Panc1 (cell line): ENCODE results near the gene TAF11. TPM values are rescaled to one million over a fixed set of nuclear protein-coding genes. Genes with fewer than 3 reads are reported as not detected.

Experiments
- ATAC-seq: fragments of 200-7000 bp; cut with Tn5 transposase; 2 replicates; pipeline ENCODE4 v1.9.1; 2020; ENCODE audit warnings: mild to moderate bottlenecking, moderate library complexity
- BruUV-seq: library from RNA; stranded (reverse); fragments of 400-500 nt; replicated peaks from 2 replicates; lab custom pipeline; 2021; lab: Mats Ljungman, UMichigan
- CTCF ChIA-PET: fragments of 300-600 bp; sonication (Branson Sonifier 250); formaldehyde crosslinking; loops from one replicate; lab custom pipeline; 2022; ENCODE audit warnings: antibody characterized with exemption; lab: Charles Lee
- POLR2A ChIA-PET: fragments of 300-600 bp; sonication (Branson Sonifier 250); formaldehyde crosslinking; loops from one replicate; lab custom pipeline; 2022; ENCODE audit warnings: antibody characterized with exemption; lab: Charles Lee
- DNase-seq: peaks from one replicate; pipeline ENCODE4 v3.0.0-alpha.2; 2010; ENCODE audit warnings: low read depth, low spot score
- H3K27ac ChIP-seq: 2 replicates; pipeline ENCODE4 v1.5.1; 2011; ENCODE audit warnings: mild to moderate bottlenecking, low read length, inconsistent platforms
- H3K27me3 ChIP-seq: fragments of 200-500 bp; sonication (Bioruptor generic); 2 replicates; pipeline ENCODE4 v1.6.0; 2014; ENCODE audit warnings: low read length, inconsistent platforms; ENCODE audit not compliant: control insufficient read depth, insufficient read depth
- H3K36me3 ChIP-seq: fragments of 200-500 bp; sonication (Bioruptor generic); 2 replicates; pipeline ENCODE4 v1.5.1; 2014; ENCODE audit warnings: inconsistent platforms, mild to moderate bottlenecking, low read length, moderate library complexity; ENCODE audit not compliant: control insufficient read depth, insufficient read depth
- H3K4me1 ChIP-seq: 2 replicates; pipeline ENCODE4 v1.5.1; 2011; ENCODE audit warnings: inconsistent platforms, mild to moderate bottlenecking, low read length, moderate library complexity; ENCODE audit not compliant: control insufficient read depth, insufficient read depth
- H3K4me3 ChIP-seq, 2 experiments: 2 replicates each; pipeline ENCODE4 v1.5.1; 2011 to 2012; ENCODE audit warnings: low read depth in 2 of 2, low read length in 2 of 2, mild to moderate bottlenecking in 2 of 2, inconsistent platforms in 1 of 2, moderate library complexity in 1 of 2
- H3K9me3 ChIP-seq: fragments of 200-500 bp; sonication (Bioruptor generic); 2 replicates; pipeline ENCODE4 v1.5.1; 2014; ENCODE audit warnings: low read depth, mild to moderate bottlenecking, inconsistent platforms, low read length, moderate library complexity; ENCODE audit not compliant: control insufficient read depth, insufficient read depth
- CTCF ChIP-seq: fragments of 450-650 bp; IDR thresholded peaks from 2 replicates; pipeline ENCODE4 v1.5.1; 2017; ENCODE audit warnings: mild to moderate bottlenecking
- POLR2AphosphoS5 ChIP-seq: IDR thresholded peaks from 2 replicates; pipeline ENCODE4 v1.6.1; 2012; ENCODE audit warnings: mild to moderate bottlenecking, low read depth, low read length, moderate library complexity
- REST ChIP-seq, 2 experiments: IDR thresholded peaks; 2 replicates each; pipeline ENCODE4 v1.6.1; 2011 to 2012; ENCODE audit warnings: low read depth in 2 of 2, control low read depth in 1 of 2, low read length in 1 of 2, mild to moderate bottlenecking in 1 of 2, moderate library complexity in 1 of 2; ENCODE audit not compliant: insufficient read depth in 1 of 2
- SIN3A ChIP-seq: IDR thresholded peaks from 2 replicates; pipeline ENCODE4 v1.6.1; 2012; ENCODE audit warnings: low read depth, mild to moderate bottlenecking, low read length, moderate library complexity, borderline replicate concordance; ENCODE audit not compliant: insufficient read depth
- TCF7L2 ChIP-seq: IDR thresholded peaks from 2 replicates; pipeline ENCODE4 v1.6.1; 2011; ENCODE audit warnings: mild to moderate bottlenecking, low read depth, low read length, inconsistent platforms
- in situ Hi-C: cut with HindIII; loops from 2 replicates; pipeline ENCODE4 v1.10.0; 2016; ENCODE audit warnings: low sequenced_read_pairs, low pct_unique_long_range_greater_than_20kb
- intact Hi-C: fragments of 100-400 bp; cut with micrococcal nuclease; formaldehyde crosslinking; loops from one replicate; pipeline ENCODE4 v1.10.0; 2022; ENCODE audit not compliant: unreplicated experiment
- total RNA-seq: library from RNA; stranded (reverse); gene quantifications from one replicate; pipeline ENCODE4 v1.2.1, GENCODE V29; 2021; ENCODE audit not compliant: unreplicated experiment

Gene TAF11
- total RNA-seq, 1 experiment from 2014 or later = 25.3 TPM

- in situ Hi-C loops = no loop called here
- Histone ChIP-seq H3K36me3 (no peaks in the 10 kb centered on the region), H3K27ac (no peak overlapping the region), H3K9me3 (no peaks in the 10 kb centered on the region), H3K4me3 (no peak overlapping the region), H3K4me1 (peaks cover 6% of the 10 kb centered on the region; the same call in 1 of the 2 replicates), H3K27me3 (no peaks in the 10 kb centered on the region)
- intact Hi-C loops = no loop called here
- ChIA-PET CTCF (no interaction called here), POLR2A (interaction anchor here (0.6 to 0.7 kb wide), 2 partner anchors 9 to 135 kb away, joined by 3 read pairs; no protein-coding TSS in a partner anchor)
- TF ChIP-seq REST (IDR thresholded peaks at IDR 0.05; ENCODE audit: insufficient read depth in 1 of 2, low read depth in 2 of 2, low read length in 1 of 2) (no peak), SIN3A (no peak), TCF7L2 (no peak), POLR2AphosphoS5 (no peak), CTCF (no peak)
- DNase-seq = no peak
- no TSS peak for BruUV-seq
- ATAC-seq = no peak
These were observed 9.3 kb upstream of the TAF11 start for GRCh38 chr6:34897130-34897529.

GRCh38 chr6:34894693-34895092, 6.9 kb upstream of the TAF11 start:
- Histone ChIP-seq H3K36me3 (no peaks in the 10 kb centered on the region), H3K4me1 (peaks cover 8% of the 10 kb centered on the region), H3K4me3 (no peak overlapping the region), H3K27me3 (no peaks in the 10 kb centered on the region), H3K9me3 (no peaks in the 10 kb centered on the region), H3K27ac (no peak overlapping the region)
- ChIA-PET POLR2A (interaction anchor here (0.6 to 0.7 kb wide), 3 partner anchors 15 to 320 kb away, joined by 8 to 15 read pairs (median 10); no protein-coding TSS in a partner anchor), CTCF (interaction anchor here (0.6 kb wide), 2 partner anchors 110 to 257 kb away, joined by 4 to 5 read pairs; no protein-coding TSS in a partner anchor)
- DNase-seq = no peak
- intact Hi-C loops (no loop called here), in situ Hi-C loops (no loop called here)
- no peak for ATAC-seq
- TF ChIP-seq REST (IDR thresholded peaks at IDR 0.05; ENCODE audit: insufficient read depth in 1 of 2, low read depth in 2 of 2, low read length in 1 of 2) (no peak), POLR2AphosphoS5 (no peak)
- BruUV-seq = no TSS peak
